22Rv1 (cell line): ENCODE results near the gene SCMH1.

Experiments
- CTCF ChIP-seq: fragments of 450-650 bp; IDR thresholded peaks from 2 replicates; pipeline ENCODE4 v1.5.1; 2017; ENCODE audit warnings: mild to moderate bottlenecking
- ZFX ChIP-seq: fragments of 450-650 bp; IDR thresholded peaks from 2 replicates; pipeline ENCODE4 v1.6.1; 2017; ENCODE audit warnings: antibody characterized with exemption, borderline replicate concordance

DNA sequence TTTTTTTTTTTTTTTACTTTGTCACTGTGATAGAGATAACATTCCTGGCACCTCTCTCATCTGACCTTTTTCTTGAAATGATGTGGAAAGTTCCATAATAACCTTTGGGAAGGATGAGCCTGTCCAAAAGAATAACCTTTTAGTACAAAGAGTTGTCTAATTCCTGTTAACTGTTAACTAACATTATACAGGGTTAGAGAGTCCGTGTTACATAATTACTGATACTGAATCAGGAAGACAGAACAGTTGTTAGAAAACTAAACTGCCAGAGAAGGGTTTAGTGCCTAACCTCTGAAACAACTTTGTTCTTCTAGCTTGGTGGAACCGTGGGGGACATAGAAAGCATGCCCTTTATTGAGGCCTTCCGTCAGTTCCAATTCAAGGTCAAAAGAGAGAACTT, 253.8 kb downstream of the SCMH1 start:
- TF ChIP-seq CTCF (no peak), ZFX (no peak)
